Measurements from ENCODE around the gene SNTG2. TPM values are rescaled to one million over a fixed set of nuclear protein-coding genes. Genes with fewer than 3 reads are reported as not detected.

The SNTG2 gene
- total RNA-seq, 5 donors from 2014 or later (not counting 1 experiment from before 2014, with no cell fraction given) = 0.86 to 4.8 (median 2.7) TPM

DNA sequence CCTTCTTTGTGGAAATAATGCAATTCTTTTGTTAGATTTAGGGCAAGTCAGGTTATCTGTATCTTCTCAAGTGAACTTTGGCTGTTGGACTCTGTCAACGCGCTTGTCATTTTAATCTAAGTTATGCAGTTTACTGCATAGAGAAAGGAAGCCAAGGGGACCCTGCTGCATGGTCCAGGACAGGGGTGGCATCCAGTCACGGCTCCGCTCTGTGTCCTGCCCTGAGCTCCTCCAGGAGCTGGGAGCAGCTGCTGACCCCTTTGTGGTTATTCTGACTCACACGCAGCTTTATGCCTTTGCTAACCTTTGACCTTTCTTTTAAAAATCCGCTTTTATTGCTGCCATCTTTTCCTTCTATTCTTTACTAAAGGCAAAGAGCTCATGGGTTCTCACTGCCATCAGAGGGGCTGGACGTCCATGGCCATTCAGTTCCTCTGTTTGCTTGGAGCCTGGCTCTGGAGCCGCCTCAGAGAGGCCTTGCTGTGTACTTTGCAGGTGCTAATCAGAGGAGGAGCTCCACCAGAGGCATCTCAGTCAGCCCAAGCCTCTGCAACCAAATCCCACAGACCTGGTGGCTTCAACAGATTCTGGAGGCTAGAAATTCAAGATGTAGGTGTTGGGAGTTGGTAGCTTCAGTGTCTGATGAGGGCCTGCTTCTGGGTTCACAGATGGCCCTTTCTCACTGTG, 39.3 kb downstream of the SNTG2 start:
- H3K27ac Mint-ChIP-seq = no peak overlapping the region

GRCh38 chr2:990970-991369, 40.3 kb downstream of the SNTG2 start:
- ATAC-seq (replicated peaks in 1 of 4) = no peak
- CTCF ChIA-PET = no interaction called here

More for the DNA sequence above, 39.3 kb downstream of the SNTG2 start:
- no peaks in the 10 kb centered on the region for H3K36me3 ChIP-seq (ENCODE audit: control insufficient read depth in 2 of 2, extremely low read depth in 1 of 2, insufficient read depth in 1 of 2, low read length in 1 of 2)
- no peaks in the 10 kb centered on the region for H3K9me3 ChIP-seq
- Mint-ChIP-seq H3K27me3 (peaks cover 2 to 3% of the 10 kb centered on the region in 2 donors), H3K9me3 (no peaks in the 10 kb centered on the region), H3K36me3 (no peaks in the 10 kb centered on the region), H3K4me1 (peaks cover 7 to 10% (median 9%) of the 10 kb centered on the region in 3 donors), H3K4me3 (no peak overlapping the region)
- no peak for ATAC-seq (replicated peaks in 1 of 4)
- H3K27me3 ChIP-seq (replicated peaks in 1 of 2; ENCODE audit: control insufficient read depth in 2 of 2, extremely low read depth in 1 of 2, insufficient read depth in 2 of 2, low read length in 1 of 2) = no peaks in the 10 kb centered on the region
- no peak overlapping the region for H3K4me3 ChIP-seq (ENCODE audit: control insufficient read depth in 1 of 2, extremely low read depth in 1 of 2, low read length in 1 of 2)
- no peaks in the 10 kb centered on the region for H3K4me1 ChIP-seq (ENCODE audit: control insufficient read depth in 1 of 2, extremely low read depth in 1 of 2, insufficient read depth in 2 of 2, low read length in 2 of 2)
- ChIA-PET POLR2A (no interaction called here), CTCF (interaction anchor here in 1 of 2 donors (0.6 kb wide), 1 partner anchor 1017 kb away, joined by 3 read pairs; no protein-coding TSS in a partner anchor)
- 95% methylated on average over 6 of the region's 8 CpGs for WGBS (ENCODE audit: insufficient coverage)
- no peak for DNase-seq
- H3K27ac ChIP-seq (ENCODE audit: low read length) = no peak overlapping the region

DNA sequence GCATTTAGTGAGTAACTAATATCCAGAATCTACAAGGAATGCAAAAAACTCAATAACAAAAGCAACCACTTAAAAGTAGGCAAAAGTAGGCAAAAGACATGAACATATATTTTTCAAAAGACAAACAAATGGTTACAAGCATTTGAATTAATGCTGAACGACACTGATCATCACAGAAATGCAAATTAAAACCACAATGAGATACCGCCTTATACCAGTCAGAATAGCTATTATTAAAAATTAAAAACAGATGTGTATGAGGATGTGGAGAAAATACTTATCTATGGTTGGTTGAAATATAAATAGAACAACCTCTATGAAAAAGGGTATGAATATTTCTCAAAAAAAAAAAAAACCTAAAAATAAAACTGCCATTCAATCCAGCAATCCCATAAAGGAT, 51.7 kb downstream of the SNTG2 start:
- no peak for ATAC-seq (replicated peaks in 1 of 4)
- no peak overlapping the region for H3K4me3 Mint-ChIP-seq
- Histone ChIP-seq H3K27ac (ENCODE audit: low read length) (no peak overlapping the region), H3K9me3 (no peaks in the 10 kb centered on the region), H3K27me3 (replicated peaks in 1 of 2; ENCODE audit: control insufficient read depth in 2 of 2, extremely low read depth in 1 of 2, insufficient read depth in 2 of 2, low read length in 1 of 2) (peaks cover 0 to 3% of the 10 kb centered on the region in 2 experiments), H3K36me3 (ENCODE audit: control insufficient read depth in 2 of 2, extremely low read depth in 1 of 2, insufficient read depth in 1 of 2, low read length in 1 of 2) (no peaks in the 10 kb centered on the region), H3K4me1 (ENCODE audit: control insufficient read depth in 1 of 2, extremely low read depth in 1 of 2, insufficient read depth in 2 of 2, low read length in 2 of 2) (no peaks in the 10 kb centered on the region), H3K4me3 (ENCODE audit: control insufficient read depth in 1 of 2, extremely low read depth in 1 of 2, low read length in 1 of 2) (no peak overlapping the region)
- POLR2A ChIA-PET = no interaction called here
- no peak for DNase-seq
- H3K27me3 Mint-ChIP-seq = peaks cover 5 to 10% of the 10 kb centered on the region in 2 donors
- no CpG with 5 or more reads among the region's 2 CpGs for WGBS (ENCODE audit: insufficient coverage)
- H3K4me1 Mint-ChIP-seq = no peaks in the 10 kb centered on the region
- CTCF ChIA-PET = no interaction called here
- no peak overlapping the region for H3K27ac Mint-ChIP-seq
- peaks cover 7% of the 10 kb centered on the region for H3K36me3 Mint-ChIP-seq
- peaks cover 5 to 14% (median 11%) of the 10 kb centered on the region in 3 donors for H3K9me3 Mint-ChIP-seq

More at GRCh38 chr2:990970-991369, 40.3 kb downstream of the SNTG2 start:
- Histone ChIP-seq H3K36me3 (ENCODE audit: control insufficient read depth in 2 of 2, extremely low read depth in 1 of 2, insufficient read depth in 1 of 2, low read length in 1 of 2) (no peaks in the 10 kb centered on the region), H3K4me3 (ENCODE audit: control insufficient read depth in 1 of 2, extremely low read depth in 1 of 2, low read length in 1 of 2) (no peak overlapping the region), H3K27me3 (replicated peaks in 1 of 2; ENCODE audit: control insufficient read depth in 2 of 2, extremely low read depth in 1 of 2, insufficient read depth in 2 of 2, low read length in 1 of 2) (no peaks in the 10 kb centered on the region), H3K9me3 (no peaks in the 10 kb centered on the region), H3K4me1 (ENCODE audit: control insufficient read depth in 1 of 2, extremely low read depth in 1 of 2, insufficient read depth in 2 of 2, low read length in 2 of 2) (no peaks in the 10 kb centered on the region), H3K27ac (ENCODE audit: low read length) (no peak overlapping the region)
- POLR2A ChIA-PET = interaction anchor here in 1 of 2 donors (0.6 kb wide), 1 partner anchor 569 kb away, joined by 4 read pairs; no protein-coding TSS in a partner anchor
- no peak overlapping the region for H3K4me3 Mint-ChIP-seq
- H3K4me1 Mint-ChIP-seq = peaks cover 0 to 2% (median 1%) of the 10 kb centered on the region in 3 donors
- H3K36me3 Mint-ChIP-seq = no peaks in the 10 kb centered on the region
- no peaks in the 10 kb centered on the region for H3K9me3 Mint-ChIP-seq
- H3K27me3 Mint-ChIP-seq = peaks cover 3 to 10% of the 10 kb centered on the region in 2 donors
- H3K27ac Mint-ChIP-seq = no peak overlapping the region
- no peak for DNase-seq

DNA sequence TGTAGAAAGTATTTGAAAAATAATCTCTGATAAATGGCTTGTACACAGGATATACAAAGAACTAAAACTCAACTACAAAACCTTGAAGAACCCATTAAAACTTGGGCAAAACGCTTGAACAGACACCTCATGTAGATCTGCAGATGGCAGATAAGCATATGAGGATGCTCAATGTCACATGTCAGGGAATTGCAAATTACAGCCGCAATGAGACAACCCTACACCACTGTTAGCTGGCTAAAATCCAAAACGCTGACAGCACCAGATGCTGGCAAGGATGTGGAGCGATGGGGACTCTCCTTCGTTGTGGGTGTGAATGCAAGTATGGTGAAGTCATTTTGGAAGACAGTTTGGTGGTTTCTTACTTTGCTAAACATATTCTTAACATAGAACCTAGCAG, 53.7 kb downstream of the SNTG2 start:
- H3K27ac Mint-ChIP-seq = no peak overlapping the region
- H3K36me3 Mint-ChIP-seq = no peaks in the 10 kb centered on the region
- H3K4me3 Mint-ChIP-seq = no peak overlapping the region
- ATAC-seq (replicated peaks in 1 of 4) (no peak), DNase-seq (no peak)
- no peaks in the 10 kb centered on the region for H3K9me3 ChIP-seq
- CTCF ChIA-PET = no interaction called here
- H3K36me3 ChIP-seq (ENCODE audit: control insufficient read depth in 2 of 2, extremely low read depth in 1 of 2, insufficient read depth in 1 of 2, low read length in 1 of 2) = no peaks in the 10 kb centered on the region
- no peaks in the 10 kb centered on the region for H3K27me3 ChIP-seq (replicated peaks in 1 of 2; ENCODE audit: control insufficient read depth in 2 of 2, extremely low read depth in 1 of 2, insufficient read depth in 2 of 2, low read length in 1 of 2)
- H3K9me3 Mint-ChIP-seq = no peaks in the 10 kb centered on the region
- peaks cover 0 to 2% of the 10 kb centered on the region in 2 donors for H3K27me3 Mint-ChIP-seq
- POLR2A ChIA-PET = no interaction called here
- no CpG with 5 or more reads among the region's 5 CpGs for WGBS (ENCODE audit: insufficient coverage)
- H3K4me3 ChIP-seq (ENCODE audit: control insufficient read depth in 1 of 2, extremely low read depth in 1 of 2, low read length in 1 of 2) = no peak overlapping the region
- no peaks in the 10 kb centered on the region for H3K4me1 Mint-ChIP-seq
- H3K4me1 ChIP-seq (ENCODE audit: control insufficient read depth in 1 of 2, extremely low read depth in 1 of 2, insufficient read depth in 2 of 2, low read length in 2 of 2) = no peaks in the 10 kb centered on the region
- H3K27ac ChIP-seq (ENCODE audit: low read length) = no peak overlapping the region

DNA sequence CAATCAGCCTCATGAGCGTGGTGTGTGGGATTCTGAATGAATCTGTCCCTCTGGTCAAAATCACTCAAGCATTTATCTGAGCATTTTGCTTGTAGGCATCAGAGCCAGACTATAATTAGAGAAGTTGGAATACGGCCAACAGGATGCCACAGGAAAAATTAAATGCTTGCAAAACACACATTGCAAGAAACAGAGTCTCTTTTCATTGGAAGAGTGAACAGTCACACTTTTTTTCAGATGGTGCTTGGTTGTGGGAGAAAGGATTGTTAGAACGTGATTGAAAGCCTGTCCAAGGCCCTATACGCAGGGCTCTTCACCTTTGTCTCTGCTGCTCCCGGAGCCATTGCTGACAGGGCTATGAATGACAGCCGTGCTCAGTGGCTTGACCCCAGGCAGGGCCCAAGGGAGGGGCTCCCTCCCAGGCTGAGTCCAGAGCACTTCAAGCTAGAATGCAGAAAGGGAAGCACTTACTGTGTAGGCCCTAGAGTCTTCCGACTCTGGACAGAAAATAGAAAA, 59.8 kb downstream of the SNTG2 start:
- H3K27me3 Mint-ChIP-seq = peaks cover 12 to 14% of the 10 kb centered on the region in 2 donors
- H3K9me3 Mint-ChIP-seq = no peaks in the 10 kb centered on the region
- no peak for ATAC-seq (replicated peaks in 1 of 4)
- Histone ChIP-seq H3K36me3 (ENCODE audit: control insufficient read depth in 2 of 2, extremely low read depth in 1 of 2, insufficient read depth in 1 of 2, low read length in 1 of 2) (no peaks in the 10 kb centered on the region), H3K4me3 (ENCODE audit: control insufficient read depth in 1 of 2, extremely low read depth in 1 of 2, low read length in 1 of 2) (no peak overlapping the region), H3K4me1 (ENCODE audit: control insufficient read depth in 1 of 2, extremely low read depth in 1 of 2, insufficient read depth in 2 of 2, low read length in 2 of 2) (no peaks in the 10 kb centered on the region), H3K27me3 (replicated peaks in 1 of 2; ENCODE audit: control insufficient read depth in 2 of 2, extremely low read depth in 1 of 2, insufficient read depth in 2 of 2, low read length in 1 of 2) (peaks cover 0 to 4% of the 10 kb centered on the region in 2 experiments), H3K9me3 (no peaks in the 10 kb centered on the region), H3K27ac (ENCODE audit: low read length) (no peak overlapping the region)
- no peaks in the 10 kb centered on the region for H3K36me3 Mint-ChIP-seq
- WGBS (ENCODE audit: insufficient coverage) = 50% methylated on average over 4 of the region's 7 CpGs
- no peak overlapping the region for H3K4me3 Mint-ChIP-seq
- no peak overlapping the region for H3K27ac Mint-ChIP-seq
- peaks cover 0 to 17% (median 9%) of the 10 kb centered on the region in 3 donors for H3K4me1 Mint-ChIP-seq
- ChIA-PET POLR2A (no interaction called here), CTCF (no interaction called here)
- DNase-seq = no peak

- peaks cover 0 to 17% (median 9%) of the 10 kb centered on the region in 3 donors for H3K4me1 Mint-ChIP-seq
- H3K27me3 Mint-ChIP-seq = peaks cover 12 to 14% of the 10 kb centered on the region in 2 donors
- Histone ChIP-seq H3K4me1 (ENCODE audit: control insufficient read depth in 1 of 2, extremely low read depth in 1 of 2, insufficient read depth in 2 of 2, low read length in 2 of 2) (no peaks in the 10 kb centered on the region), H3K27ac (ENCODE audit: low read length) (no peak overlapping the region), H3K4me3 (ENCODE audit: control insufficient read depth in 1 of 2, extremely low read depth in 1 of 2, low read length in 1 of 2) (no peak overlapping the region), H3K9me3 (no peaks in the 10 kb centered on the region), H3K36me3 (ENCODE audit: control insufficient read depth in 2 of 2, extremely low read depth in 1 of 2, insufficient read depth in 1 of 2, low read length in 1 of 2) (no peaks in the 10 kb centered on the region), H3K27me3 (replicated peaks in 1 of 2; ENCODE audit: control insufficient read depth in 2 of 2, extremely low read depth in 1 of 2, insufficient read depth in 2 of 2, low read length in 1 of 2) (peaks cover 0 to 4% of the 10 kb centered on the region in 2 experiments)
- no peaks in the 10 kb centered on the region for H3K9me3 Mint-ChIP-seq
- CTCF ChIA-PET = no interaction called here
- no peak overlapping the region for H3K27ac Mint-ChIP-seq
- POLR2A ChIA-PET = no interaction called here
- no peak overlapping the region for H3K4me3 Mint-ChIP-seq
- H3K36me3 Mint-ChIP-seq = no peaks in the 10 kb centered on the region
- no peak for ATAC-seq (replicated peaks in 1 of 4)
- 50% methylated on average over 2 of the region's 5 CpGs for WGBS (ENCODE audit: insufficient coverage)
- DNase-seq = no peak
These were observed 60.4 kb downstream of the SNTG2 start for GRCh38 chr2:1011006-1011405.

Measured in T-cell (primary cell).